ENCODE measurements around the gene TMEM184B. TPM values are rescaled to one million over a fixed set of nuclear protein-coding genes. Genes with fewer than 3 reads are reported as not detected.

The TMEM184B gene
- total RNA-seq, 3 donors from 2014 or later, result 30.6 to 49.5 (median 42.4) TPM

DNA sequence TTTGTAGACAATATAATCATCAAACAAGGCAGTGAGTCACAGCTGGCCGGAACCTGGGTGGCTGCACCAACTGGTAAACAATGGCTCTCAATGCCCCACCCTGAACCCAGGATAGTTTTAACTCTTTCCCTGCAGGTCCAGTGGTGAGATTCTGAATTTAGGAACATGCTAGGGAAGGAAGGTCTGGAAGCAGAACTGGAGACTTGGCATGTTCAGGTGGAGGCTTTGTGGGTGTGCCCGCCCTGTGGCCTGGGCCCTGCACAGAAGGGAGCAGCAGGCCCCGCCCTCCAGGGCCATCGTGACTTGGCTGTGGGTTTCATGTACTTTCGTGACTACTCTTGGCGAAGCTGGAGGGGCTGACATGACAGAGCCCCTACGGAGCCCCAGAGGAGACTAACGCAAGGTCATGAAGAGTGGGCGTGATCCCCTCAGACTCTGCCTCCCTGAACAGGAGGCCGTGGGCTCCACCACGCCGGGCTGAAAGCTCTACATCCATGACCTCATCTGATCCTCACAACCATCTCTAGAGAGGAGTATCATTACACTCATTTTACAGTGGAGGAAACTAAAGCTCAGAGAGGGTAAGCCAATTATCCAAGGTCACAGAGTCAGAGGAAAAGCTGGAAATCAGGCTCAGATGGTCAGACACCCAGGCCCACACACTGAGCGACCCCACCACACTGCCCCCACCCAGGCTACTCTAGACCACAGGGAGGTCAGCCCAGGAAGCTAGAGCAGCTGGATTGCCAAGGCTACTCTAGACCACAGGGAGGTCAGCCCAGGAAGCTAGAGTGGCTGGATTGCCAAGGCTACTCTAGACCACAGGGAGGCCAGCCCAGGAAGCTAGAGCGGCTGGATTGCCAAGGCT, 43.7 kb downstream of the TMEM184B start:
- peak; percentile 44 to 54 (median 51) for TF ChIP-seq POLR2AphosphoS5 (IDR thresholded peaks at IDR 0.05)
- TF ChIP-seq, protein P1, sequence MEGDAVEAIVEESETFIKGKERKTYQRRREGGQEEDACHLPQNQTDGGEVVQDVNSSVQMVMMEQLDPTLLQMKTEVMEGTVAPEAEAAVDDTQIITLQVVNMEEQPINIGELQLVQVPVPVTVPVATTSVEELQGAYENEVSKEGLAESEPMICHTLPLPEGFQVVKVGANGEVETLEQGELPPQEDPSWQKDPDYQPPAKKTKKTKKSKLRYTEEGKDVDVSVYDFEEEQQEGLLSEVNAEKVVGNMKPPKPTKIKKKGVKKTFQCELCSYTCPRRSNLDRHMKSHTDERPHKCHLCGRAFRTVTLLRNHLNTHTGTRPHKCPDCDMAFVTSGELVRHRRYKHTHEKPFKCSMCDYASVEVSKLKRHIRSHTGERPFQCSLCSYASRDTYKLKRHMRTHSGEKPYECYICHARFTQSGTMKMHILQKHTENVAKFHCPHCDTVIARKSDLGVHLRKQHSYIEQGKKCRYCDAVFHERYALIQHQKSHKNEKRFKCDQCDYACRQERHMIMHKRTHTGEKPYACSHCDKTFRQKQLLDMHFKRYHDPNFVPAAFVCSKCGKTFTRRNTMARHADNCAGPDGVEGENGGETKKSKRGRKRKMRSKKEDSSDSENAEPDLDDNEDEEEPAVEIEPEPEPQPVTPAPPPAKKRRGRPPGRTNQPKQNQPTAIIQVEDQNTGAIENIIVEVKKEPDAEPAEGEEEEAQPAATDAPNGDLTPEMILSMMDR (IDR thresholded peaks at IDR 0.05), result no peak
- DNase-seq (ENCODE audit: low spot score in 2 of 2), result peak; percentile 67 to 78
- Histone ChIP-seq H3K36me3 (no peaks in the 10 kb centered on the region), H3K4me3 (peak overlapping the region in 1 of 3 donors; percentile 19), H3K4me1 (peaks cover 11 to 23% of the 10 kb centered on the region in 2 donors), H3K9me3 (no peaks in the 10 kb centered on the region), H3K27ac (peak overlapping the region; percentile 96 to 99), H3K27me3 (peaks cover 0 to 3% of the 10 kb centered on the region in 2 donors)
- intact Hi-C loops (cut with DNase I; ENCODE audit: low total_unique reads), result no loop called here

DNA sequence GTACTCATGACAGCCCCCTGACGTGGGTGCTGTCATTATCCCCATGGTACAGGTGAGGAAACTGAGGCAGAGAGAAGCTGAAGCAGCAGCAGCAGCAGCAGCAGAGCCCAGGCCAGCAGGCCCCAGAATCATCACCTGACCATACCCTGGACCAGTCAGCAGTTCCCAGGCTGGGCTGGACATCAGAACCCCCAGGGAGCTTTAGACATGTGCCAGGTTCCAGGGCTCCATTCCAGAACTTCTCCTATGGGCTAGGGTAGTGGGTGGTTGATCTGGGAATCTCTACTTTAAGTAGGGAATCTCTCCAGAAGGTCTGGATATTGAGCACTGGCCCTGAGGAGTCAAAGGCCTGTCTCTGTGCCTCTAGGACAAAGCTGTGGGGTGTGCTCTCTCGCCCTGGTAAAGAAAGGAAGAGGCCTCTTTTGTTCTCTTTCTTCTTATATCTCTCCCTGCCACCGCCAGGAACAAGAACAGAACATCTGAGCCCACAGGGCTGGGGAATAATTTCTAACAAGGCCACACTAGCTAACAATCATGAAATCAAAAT, 44.4 kb downstream of the TMEM184B start:
- DNase-seq (ENCODE audit: low spot score in 2 of 2), result no peak
- H3K4me3 ChIP-seq, result peak overlapping the region in 1 of 3 donors; percentile 19
- no peaks in the 10 kb centered on the region for H3K9me3 ChIP-seq
- peaks cover 0 to 3% of the 10 kb centered on the region in 2 donors for H3K27me3 ChIP-seq
- peaks cover 11 to 23% of the 10 kb centered on the region in 2 donors for H3K4me1 ChIP-seq
- no peaks in the 10 kb centered on the region for H3K36me3 ChIP-seq
- H3K27ac ChIP-seq, result peak overlapping the region; percentile 96 to 99
- TF ChIP-seq POLR2AphosphoS5 (IDR thresholded peaks at IDR 0.05), result no peak
- TF ChIP-seq, protein P1 (IDR thresholded peaks at IDR 0.05), result no peak
- intact Hi-C loops (cut with DNase I; ENCODE audit: low total_unique reads), result no loop called here

DNA sequence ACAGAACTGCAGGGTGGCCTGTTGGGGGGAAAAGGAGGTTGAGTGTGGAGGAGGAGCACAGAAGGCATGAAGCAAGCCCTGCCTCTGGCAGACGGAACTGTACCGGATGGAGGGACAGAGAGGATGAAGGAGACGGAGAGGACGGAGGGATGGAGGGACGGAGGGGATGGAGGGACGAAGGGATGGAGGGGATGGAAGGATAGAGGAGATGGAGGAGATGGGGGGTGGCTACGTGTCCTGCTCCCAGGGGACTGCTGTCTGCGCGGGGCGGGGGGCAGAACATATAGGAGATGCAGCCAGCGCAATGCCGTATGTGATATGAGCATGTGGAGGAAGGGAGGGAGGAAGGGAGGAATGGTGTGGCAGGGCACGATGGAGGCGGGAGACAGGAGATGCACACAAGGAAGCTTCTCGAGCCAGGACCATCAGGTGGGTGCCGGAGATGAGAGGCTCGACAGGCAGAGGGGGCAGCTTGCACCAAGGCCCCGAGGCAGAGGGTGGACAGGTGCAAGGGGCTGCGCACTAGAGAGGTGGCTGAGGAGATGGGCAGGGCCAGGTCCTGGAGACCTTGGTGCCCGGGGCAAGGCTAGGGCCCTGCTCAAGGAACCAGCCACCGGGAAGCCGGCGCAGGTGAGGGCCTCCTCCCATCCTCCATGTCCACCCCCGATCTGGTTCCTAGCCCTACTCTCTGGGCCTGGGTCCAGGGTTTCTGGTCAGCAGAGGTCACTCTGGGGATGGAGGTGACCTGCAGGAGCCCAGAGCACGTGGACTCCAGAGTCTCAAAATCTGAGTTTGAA, 45.8 kb downstream of the TMEM184B start:
- Histone ChIP-seq H3K27ac (peak overlapping the region; percentile 96 to 99), H3K4me3 (no peak overlapping the region), H3K4me1 (peaks cover 14 to 23% of the 10 kb centered on the region in 2 donors), H3K36me3 (no peaks in the 10 kb centered on the region), H3K9me3 (no peaks in the 10 kb centered on the region), H3K27me3 (peaks cover 0 to 3% of the 10 kb centered on the region in 2 donors)
- TF ChIP-seq, protein P1 (IDR thresholded peaks at IDR 0.05), result no peak
- TF ChIP-seq POLR2AphosphoS5 (IDR thresholded peaks at IDR 0.05) (no peak), POLR2A (IDR thresholded peaks at IDR 0.05) (no peak)
- intact Hi-C loops (cut with DNase I; ENCODE audit: low total_unique reads), result no loop called here
- DNase-seq (ENCODE audit: low spot score in 2 of 2), result no peak

DNA sequence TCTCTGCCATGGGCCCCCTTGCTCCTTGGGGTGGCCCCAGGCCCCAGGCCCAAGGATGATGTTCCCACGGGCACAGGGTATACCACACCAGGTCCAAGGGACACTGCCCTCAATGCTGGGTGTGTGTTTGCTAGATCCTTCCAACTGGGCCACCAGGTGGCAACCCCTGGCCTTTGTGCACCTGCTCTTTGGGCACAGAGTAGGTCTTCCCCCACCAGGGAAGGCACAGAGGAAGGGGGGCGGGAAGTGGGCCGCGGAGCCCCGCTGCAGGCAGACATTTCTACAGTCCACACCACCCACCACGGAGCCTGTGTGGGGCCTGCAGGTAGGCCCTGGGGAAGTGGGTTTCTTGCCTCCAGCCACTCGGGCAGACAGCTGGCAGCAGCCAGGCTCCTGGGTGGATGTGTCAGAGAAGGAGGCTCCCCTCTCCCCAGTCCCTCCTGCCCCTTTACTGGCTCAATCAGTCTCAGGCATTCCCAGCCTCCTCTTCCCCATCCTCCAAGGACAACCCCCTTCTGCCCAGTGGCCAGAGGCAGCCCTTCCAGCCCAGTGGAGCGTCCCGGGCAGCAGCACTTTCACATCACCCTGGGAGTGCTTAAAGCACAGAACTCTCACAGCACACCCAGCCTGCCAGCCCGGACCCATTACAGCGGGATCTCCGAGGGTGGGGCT, 49.4 kb downstream of the TMEM184B start:
- peak overlapping the region in 1 of 3 donors; percentile 3 for H3K4me3 ChIP-seq
- intact Hi-C loops (cut with DNase I; ENCODE audit: low total_unique reads), result no loop called here
- H3K9me3 ChIP-seq, result no peaks in the 10 kb centered on the region
- H3K4me1 ChIP-seq, result peaks cover 18 to 33% of the 10 kb centered on the region in 2 donors
- peaks cover 0 to 3% of the 10 kb centered on the region in 2 donors for H3K27me3 ChIP-seq
- DNase-seq (ENCODE audit: low spot score in 2 of 2), result no peak
- H3K27ac ChIP-seq, result peak overlapping the region; percentile 96 to 97
- TF ChIP-seq, protein P1 (IDR thresholded peaks at IDR 0.05), result peak in 1 of 3 donors; percentile 36
- no peak for TF ChIP-seq POLR2AphosphoS5 (IDR thresholded peaks at IDR 0.05)
- TF ChIP-seq POLR2A (IDR thresholded peaks at IDR 0.05), result no peak
- H3K36me3 ChIP-seq, result no peaks in the 10 kb centered on the region
